GM12874 (cell line): ENCODE results near the gene TXN2.

Experiments
- CTCF ChIP-seq: IDR thresholded peaks from 2 replicates; pipeline ENCODE4 v1.5.1; 2011; ENCODE audit warnings: low read depth, mild to moderate bottlenecking, control low read depth, low read length, moderate library complexity; ENCODE audit not compliant: insufficient read depth

The TXN2 gene

GRCh38 chr22:36467042-36467810 is 14.2 kb downstream of the TXN2 start:
- no peak for TF ChIP-seq CTCF

- TF ChIP-seq CTCF: no peak
Measured at GRCh38 chr22:36466258-36466657, 15.2 kb downstream of the TXN2 start.

- no peak for TF ChIP-seq CTCF
Measured at GRCh38 chr22:36465232-36466021, 16.0 kb downstream of the TXN2 start.

GRCh38 chr22:36464715-36465231 is 16.7 kb downstream of the TXN2 start:
- TF ChIP-seq CTCF: no peak

GRCh38 chr22:36463783-36464184 is 17.7 kb downstream of the TXN2 start:
- no peak for TF ChIP-seq CTCF

GRCh38 chr22:36461665-36462649 is 19.5 kb downstream of the TXN2 start:
- no peak for TF ChIP-seq CTCF

- TF ChIP-seq CTCF: no peak
Measured at GRCh38 chr22:36460202-36460601, 21.2 kb downstream of the TXN2 start.
